ENCODE measurements around the gene ERCC1.
"Not testable (repeated sequence)": the region's sequence is repeated elsewhere in the genome, so short reads cannot be mapped to it uniquely, and the experiment has no call there.

The ERCC1 gene

DNA sequence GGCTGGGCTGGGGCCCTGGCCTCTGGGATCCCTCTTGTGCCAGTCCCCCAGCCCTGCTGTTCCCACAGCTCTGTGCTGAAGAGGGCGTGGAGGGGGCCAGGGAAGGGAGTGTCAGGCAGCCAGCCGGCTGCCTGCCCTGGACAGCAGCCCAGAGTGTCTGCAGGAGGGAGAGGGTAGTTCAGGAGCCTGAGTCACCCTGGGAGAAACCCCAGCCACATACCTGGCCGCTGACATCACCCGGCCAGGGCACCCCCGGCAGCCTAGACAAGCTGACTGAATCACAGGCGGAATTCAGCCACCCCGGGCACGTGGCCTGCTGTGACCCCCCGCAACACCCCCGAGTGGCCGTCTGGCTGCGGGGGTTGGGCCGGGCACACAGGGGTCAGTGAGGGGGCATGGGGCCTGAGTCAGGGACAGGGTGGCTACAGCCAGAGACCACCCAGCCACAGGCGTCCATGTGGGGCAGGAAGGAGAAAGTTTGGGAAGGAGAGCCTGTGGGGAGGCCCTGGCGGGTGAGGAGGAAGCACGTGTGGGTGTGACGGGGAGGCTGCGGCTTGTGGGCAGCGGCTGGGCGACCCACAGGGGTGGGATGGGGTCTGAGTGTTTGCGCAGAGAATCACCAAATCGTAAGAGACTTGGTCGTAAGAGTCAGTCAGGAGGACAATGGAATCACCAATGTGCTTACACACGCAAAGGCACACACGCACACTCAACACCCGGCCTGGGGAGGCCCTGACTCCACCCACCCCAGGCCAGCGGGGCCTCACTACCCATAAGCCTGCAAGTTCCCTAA, 32.2 kb upstream of the ERCC1 start:
- DNase-seq: peak; percentile 60

DNA sequence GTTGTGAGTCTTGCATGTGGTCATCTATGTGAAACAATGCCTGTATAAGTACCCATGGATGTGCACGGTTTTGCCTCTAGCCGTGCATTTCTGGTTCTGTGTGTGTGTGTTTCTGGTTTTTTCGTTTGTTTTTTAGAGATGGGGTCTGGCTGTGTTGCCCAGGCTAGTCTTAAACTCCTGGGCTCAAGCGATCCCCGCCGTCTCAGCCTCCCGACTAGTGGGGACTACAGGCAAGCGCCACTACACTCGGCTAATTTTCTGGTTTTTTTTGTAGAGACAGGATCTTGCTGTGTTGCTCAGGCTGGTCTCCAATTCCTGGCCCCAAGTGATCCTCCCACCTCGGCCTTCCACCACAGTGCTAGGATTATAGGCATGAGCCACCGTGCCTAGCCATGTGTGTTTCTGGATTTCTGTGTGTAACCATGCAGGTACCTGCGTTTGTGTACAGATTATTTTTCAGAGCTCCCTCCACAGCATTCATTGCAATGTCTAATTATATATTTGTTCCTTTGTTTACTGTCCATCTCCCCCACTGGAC, 28.2 kb upstream of the ERCC1 start:
- no peak for DNase-seq

DNA sequence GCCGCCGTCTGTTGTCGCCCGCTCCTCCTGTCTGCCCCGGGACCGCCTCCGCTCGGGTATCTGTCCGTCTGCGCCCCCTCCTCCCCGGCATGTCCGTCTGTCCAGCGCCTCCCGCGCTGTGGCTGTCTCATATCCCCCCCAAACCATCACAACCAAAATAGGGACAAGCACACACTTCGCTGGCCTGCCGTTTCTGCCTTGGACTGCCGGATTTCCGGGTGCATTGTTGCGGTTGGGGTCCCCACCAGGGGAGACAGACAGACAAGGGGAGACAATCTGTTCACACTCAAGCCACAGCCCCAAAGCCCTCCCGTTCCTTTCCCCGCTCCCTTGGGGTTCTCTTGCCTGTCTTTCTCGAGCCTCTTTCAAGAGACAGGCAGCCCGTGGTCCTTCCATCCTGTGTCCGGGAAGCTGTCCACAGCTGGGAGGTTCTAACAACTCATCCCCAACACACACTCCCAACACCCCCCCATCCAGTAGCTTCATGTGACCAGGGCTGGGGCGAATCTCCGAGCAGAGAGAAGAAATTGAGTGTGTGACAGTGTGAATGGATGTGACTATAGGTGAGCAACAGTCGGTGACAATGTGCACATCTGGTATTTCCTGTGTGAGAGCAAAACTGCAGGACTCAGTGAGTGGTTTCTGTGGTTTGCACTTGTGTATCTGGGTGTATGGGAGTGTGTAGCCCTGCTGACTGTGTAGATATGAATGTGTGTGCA, 27.6 kb upstream of the ERCC1 start:
- peak; percentile 50 for DNase-seq

DNA sequence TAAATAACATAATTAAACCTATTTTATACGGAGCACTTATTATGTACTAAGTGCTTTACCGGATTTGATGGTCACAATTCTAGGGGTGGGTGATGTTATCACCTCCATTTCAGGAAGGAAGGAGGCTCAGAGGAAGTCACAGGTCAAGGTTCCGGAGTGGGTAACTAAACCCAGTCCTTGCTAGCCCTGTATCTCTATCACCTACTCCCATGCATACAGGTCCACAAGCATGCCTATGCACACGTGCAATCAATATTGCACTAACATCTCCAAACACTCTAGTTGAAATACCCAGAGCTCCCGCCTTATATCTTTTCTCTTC, 26.3 kb upstream of the ERCC1 start:
- no peak for DNase-seq

DNA sequence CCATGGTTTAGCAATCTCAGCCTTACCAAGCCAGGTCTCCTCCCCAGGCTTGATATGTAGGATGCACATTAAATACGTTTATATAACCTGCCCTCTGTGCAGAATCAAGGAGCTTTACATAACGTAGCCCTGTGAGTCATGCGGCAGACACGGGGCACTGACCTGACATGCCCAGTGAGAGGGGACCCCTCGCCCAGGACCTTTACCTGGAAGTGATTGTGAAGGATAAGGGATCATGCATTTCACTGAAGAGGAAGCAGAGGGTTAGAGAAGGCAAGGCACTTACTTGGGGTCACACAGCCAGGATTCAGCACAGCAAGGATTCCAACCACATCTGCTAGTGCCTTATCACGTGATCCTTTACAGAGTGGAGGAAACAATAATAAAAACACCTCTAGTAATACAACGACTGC, 25.2 kb upstream of the ERCC1 start:
- DNase-seq: no peak

DNA sequence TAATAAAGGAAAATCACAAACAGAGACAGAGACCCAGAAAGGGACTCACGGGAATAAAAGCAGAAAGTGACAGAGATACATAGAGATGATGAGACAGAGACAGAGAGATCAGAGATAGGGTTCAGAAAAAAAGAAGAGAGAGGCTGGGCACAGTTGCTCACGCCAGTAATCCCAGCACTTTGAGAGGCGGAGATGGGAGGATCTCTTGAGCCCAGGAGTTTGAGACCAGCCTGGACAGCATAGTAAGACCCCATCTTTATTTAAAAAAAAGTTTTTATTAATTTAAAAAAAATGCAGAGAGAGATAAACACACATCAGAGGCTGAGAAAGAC, 24.7 kb upstream of the ERCC1 start:
- DNase-seq: no peak

DNA sequence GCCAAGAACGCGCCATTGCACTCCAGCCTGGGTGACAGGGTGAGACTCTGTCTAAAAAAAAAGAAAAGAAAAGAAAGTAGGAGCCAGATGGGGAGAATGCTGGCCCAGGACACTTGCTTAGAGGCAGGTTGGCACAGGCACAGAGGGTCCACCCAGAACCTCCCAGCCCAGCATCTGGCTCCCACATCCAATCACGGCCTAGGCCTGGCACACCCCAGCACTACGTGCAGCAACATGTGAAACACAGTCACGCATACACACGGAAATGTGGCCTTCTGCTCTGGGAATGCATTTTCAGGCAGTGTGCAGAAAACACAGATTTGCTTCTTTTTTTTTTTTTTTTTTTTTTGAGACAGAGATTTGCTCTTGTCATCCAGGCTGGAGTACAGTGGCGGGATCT, 23.2 kb upstream of the ERCC1 start:
- DNase-seq: no peak

DNA sequence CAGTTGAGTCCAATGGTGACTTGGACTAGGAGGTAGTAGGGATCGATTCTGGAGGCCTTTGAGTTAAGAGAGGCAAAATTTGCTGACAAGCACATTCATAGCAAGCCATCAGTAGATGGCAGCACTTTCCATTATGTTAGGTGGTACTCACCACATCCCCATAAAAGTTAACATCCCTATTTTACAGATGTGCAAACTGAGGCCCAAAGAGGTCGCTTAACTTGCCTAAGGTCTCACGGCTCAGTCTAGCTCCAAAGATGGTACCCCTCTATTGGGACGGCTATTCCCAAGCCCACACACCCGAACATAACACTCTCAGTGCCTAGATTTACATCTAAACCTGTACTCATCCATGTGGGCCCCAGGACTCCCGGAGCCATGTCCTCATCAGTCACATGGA, 22.6 kb upstream of the ERCC1 start:
- no peak for DNase-seq

DNA sequence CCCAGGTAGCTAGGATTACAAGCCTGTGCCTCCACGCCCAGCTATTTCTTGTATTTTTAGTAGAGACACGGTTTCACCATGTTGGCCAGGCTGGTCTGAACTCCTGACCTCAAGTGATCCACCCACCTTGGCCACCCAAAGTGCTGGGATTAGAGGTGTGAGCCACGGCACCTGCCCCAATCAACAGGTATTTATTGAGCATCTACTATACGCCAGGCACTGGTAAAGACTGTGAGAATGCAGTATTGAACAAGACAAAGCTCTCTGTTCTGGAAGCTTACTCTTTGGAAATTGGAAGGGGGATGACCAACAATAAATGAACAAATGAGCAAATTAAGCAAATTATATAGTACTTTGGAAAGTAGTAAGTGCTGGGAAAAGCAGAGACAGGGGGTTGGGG, 21.4 kb upstream of the ERCC1 start:
- DNase-seq: no peak

DNA sequence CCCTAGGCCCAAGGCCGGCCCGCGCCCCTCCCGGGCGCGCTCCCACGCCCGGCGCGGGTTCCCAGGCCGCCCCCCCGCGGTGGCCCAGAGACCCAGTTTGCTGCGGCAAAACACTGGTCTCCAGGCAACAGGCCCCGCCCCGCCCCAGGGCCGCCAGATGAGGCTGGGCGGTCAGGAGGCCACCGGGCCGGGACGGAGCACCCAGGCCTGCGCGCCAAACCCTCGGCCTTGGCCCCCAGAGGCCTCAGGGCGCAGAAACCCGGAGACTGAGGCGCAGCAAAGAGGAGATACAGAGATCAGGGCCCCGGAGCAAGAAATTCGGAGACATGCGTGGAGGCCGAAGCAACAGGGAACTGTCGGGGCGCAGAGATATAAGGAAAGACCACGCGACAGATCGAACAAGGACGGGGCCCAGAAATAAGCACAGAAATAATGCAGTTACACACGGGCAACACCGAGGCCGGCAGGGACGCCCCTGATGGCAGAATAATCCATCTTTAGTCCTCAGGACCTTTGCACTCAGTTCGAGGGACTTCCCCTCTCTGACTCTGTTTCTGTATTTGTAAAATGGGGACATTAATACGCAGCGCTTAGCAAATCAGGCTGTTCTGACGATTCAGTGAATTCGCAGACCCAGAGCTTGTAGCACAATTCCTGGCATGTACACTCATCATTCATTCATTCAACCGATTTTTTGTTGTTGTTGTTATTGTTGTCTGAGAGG, 20.8 kb upstream of the ERCC1 start:
- DNase-seq: peak; percentile 79

DNA sequence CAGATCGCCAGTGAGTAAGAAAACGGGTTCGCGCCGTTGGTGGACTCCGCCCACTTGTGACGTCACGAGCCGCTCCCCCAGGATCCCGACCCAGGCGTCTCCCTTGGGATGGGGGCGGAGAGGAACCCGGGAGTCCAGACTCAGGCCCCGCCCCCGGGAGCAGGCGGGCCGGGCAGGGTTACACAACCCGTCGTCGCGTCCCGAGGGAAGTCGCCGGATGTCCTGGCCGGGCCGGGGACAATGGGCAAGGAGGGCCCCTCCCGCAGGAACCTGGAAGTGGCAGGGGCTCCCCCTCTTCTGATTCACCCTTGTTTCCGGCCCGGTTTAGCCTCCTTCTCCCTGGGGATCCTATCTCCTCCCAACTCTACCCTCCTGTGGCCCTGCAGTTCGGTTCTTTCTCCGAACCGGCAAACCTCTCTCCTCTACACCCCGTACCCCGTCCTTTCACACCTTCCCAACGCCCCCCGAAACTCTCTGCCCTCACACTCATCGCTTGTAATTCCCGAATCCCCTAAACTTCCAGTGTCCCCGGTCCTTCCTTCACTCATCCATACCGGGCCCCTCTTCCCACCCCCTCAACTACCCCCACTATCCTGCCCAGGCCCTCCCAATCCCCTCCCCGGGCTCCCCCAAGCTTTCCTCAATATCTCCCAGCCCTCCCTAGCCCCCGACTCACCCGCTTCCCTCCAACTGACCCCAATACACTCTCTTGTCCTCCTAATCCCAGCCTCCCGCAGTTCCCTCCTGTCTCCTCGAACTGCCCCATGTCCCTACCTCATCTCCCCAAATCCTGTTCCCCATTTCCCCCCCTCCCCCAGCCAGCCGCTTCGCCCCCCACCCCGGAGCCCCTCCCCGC, 20.0 kb upstream of the ERCC1 start:
- peak; percentile 43 for DNase-seq

DNA sequence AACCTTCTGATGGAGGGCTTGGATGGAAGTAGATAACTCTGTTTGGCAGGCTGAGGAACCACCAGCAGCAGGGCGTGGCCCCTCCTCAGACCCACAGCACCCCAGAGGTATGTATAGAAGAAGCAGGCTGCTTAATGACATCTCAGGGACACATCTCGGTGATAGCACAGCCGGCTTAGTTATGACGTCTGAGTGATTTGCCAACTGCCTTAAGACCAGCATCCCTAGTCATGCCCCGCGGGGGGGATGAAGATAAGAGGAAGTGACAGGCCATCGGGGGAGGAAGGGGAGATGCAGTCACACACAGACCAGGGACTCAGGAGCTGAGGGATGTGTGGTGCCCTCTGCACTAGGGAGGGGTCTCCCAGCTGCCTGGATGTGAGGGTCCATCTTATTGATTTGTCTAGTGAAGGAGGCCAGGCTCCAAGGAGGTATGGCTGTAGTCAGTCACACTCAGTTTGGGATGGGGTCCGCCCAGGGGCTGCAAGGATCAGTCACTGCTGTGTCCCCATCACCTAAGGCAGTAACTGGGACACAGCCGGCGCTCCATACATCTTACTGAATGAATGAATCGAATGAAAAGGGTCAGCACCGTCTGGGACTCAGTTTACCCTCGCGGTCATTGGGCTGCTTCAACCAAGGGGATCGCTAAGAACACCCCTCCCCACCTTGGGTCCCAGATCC, 19.2 kb upstream of the ERCC1 start:
- peak; percentile 39 for DNase-seq

DNA sequence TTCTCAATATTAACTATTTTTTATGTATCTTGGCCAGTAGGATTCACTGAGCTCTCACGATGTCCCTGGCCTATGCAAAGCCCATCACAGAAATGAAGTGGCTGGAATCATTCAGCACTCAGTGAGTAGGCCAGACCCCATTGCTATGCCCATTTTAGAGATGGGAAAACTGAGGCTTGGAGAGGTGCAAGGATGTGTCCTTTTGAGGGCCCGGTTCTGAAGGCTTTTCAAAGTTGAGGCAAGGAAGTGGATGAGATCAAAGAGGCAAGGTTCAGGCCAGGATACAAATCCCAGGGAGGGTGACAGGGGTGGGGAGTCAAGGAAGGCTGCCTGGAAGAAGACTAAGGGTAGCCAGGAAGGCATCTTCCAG, 18.7 kb upstream of the ERCC1 start:
- DNase-seq: no peak

DNA sequence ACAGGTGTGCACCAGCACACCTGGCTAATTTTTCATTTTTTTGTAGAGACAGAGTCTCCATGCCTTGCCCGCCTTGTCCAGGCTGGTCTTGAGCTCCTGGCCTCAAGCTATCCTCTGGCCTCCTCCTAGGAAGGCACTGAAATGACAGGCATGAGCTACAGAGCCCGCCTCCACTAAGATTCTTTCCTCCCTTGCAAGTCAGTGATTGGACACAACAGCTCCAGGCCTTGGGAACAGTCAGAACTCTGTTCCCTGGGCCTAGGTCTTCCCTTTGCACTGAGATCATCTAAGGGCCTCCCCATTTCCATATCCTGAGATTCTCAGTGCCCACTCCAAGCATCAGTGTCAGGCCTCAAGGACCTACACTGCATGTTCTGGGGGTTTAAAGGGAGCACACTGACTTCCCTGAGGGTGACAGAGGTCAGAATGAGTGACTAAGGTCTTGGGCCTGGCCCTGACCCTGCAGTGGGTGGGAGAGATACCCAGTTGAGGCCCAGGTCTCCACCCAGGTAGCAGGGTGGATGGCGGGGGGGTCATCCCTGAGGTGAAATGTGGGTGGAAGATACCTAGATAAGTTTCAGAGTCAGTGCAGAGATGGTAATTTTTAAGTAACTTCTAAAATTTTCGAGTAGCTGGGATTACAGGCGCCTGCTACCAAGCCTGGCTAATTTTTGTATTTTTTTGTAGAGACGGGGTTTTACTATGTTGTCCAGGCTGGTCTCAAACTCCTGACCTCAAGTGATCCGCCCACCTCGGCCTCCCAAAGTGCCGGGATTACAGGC, 17.3 kb upstream of the ERCC1 start:
- DNase-seq: no peak

DNA sequence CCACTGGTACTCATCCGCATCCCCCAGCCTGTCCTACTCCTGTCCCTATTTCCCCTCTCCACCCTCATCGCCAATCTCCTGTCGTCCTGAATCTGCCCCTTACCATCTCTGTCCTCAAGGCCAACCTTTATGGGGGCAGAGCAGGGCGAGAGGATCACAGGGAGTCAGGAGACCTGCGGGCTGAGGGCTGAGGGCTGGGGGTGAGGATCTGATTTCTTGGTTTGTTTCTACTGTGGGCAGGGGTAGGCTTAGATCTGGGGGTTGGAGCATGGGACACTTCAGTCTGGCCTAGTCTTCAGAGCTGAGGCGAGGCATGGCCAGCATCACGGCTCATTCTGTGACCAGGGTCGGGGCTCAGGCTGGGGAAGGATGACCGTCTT, 16.5 kb upstream of the ERCC1 start:
- DNase-seq: no peak

DNA sequence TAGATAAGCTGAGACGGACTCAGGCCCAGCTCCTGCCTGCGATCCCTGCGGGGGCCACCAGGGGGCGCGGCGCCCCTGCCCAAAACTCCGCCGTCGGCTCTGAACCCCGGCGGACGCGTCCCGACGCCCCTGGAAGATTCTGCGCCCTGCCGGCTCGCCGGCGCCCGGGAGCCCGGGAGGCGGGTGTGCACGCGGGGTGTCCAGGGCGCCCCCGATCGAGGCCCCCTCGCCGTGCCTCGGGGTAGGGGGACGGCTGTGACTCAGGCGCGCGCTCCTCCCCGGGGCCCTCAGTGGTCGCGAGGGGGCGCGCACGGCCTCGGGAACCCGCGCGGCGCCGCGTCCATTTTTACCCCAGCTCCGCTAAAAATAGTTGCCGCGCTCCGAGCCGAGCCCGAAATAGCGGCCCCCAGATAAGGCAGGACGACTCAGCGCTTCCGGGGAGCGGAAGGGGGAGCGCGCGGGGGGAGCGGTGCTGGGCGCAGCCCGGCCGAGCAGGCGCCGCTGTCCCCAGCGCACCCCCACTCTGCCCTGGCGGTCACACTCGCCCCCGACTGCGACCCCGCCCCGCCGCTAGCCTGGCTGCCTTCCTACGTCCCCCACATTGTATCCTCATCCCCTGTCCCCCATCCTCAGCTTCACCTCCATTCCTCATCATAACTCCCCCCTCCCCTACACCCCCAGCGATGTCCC, 16.0 kb upstream of the ERCC1 start:
- DNase-seq: peak; percentile 80

DNA sequence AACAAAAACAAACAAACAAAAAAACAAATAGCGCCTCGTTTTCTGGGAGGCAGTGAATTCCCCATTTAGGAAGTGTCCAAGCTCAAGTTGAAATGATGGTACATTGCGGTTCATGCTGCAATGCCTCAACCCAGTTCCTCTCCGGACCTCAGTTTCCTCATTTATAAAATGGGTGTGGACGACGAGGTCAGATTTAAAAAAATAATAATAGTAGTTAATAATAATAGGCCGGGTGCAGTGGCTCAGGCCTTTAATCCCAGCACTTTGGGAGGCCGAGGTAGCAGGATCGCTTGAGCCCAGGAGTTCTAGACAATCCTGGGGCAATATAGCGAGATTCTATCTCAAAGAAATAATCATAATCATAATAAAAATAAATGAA, 15.5 kb upstream of the ERCC1 start:
- DNase-seq: no peak

DNA sequence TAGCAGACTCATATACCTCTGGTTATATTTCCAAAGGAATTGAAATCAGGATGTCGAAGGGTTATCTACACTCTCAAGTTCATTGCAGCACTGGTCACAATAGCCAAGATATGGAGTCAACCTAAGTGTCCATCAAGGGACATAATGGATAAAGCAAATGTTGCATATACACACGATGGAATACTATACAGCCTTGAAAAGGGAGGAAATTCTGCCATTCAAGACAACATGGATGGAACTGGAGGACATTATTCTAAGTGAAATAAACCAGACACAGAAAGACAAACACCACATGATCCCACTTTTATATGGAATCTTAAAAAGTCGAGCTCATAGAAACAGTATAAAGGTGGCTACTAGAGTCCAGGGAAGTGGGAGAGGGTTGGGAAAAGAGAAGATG, 13.6 kb upstream of the ERCC1 start:
- no peak for DNase-seq

DNA sequence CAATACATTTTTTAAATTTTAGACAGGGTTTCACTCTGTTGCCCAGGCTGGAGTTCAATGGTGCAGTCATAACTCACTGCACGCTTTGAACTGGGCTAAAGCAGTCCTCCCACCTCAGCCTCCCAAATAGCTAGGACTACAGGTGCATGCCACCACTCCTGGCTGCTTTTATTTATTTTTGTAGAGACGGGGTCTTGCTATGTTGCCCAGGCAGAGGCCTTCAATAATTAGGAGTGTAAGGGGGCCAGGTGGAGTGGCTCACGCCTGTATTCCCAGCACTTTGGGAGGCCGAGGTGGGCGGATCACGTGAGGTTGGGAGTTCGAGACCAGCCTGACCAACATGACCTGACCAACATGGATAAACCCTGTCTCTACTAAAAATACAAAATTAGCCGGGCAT, 8.8 kb upstream of the ERCC1 start:
- not testable (repeated sequence) for DNase-seq

DNA sequence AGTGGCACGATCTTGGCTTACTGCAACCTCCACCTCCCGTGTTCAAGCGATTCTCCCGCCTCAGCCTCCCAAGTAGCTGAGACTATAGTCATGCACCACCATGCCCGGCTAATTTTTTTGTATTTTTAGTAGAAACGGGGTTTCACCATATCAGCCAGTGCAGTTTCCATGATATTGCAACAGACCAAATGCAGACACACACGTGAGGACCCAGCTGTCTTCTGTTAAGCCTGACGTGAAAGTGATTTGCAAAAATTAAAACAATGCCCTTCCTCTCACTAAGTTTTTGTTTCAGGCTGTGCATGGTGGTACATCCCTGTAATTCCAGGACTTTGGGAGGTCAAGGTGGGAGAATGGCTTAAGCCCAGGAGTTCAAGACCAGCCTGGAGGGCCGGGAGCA, 7.3 kb upstream of the ERCC1 start:
- DNase-seq: not testable (repeated sequence)

DNA sequence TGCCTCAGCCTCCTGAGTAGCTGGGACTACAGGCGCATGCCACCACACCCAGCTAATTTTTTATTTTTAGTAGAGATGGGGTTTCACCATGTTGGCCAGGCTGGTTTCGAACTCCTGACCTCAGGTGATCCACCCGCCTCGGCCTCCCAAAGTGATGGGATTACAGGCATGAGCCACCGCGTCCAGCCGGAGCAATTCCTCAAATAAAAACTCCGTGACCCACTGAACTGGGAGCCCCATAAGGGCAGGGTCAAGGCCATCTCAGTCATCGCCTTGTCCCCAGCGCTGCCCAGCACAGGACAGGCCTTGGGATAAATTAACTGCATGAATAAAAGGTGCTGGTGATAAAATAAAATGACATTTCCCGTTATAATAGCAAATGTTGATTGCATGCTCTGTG, 6.2 kb upstream of the ERCC1 start:
- DNase-seq: not testable (repeated sequence)
